ENCODE data around the gene TSPAN15. TPM values are rescaled to one million over a fixed set of nuclear protein-coding genes. Genes with fewer than 3 reads are reported as not detected.

The TSPAN15 gene
- 5.0 TPM for total RNA-seq

DNA sequence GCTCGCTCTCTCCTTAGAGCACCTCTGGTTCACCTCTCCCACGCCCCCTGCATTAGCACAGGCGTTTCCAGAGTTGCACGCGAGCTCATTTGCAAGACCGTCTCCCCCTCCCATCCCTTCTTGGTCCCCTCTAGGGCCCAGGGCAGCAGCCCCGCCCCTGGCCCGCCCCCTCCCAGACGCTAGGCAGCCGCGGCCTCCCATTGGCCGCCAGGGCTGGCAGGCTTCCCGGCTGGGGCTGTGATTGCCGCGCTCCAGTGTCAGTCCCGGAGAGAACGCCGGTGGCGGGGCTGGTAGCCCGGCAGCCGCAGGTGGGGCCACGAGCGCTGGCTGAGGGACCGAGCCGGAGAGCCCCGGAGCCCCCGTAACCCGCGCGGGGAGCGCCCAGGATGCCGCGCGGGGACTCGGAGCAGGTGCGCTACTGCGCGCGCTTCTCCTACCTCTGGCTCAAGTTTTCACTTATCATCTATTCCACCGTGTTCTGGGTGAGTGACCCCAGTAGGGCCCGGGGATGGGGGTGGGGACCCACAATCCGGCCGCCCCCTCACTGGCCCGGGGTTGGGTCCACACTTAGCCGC, at the start of gene TSPAN15:
Gene TSPAN15, plus strand, starts transcription at position 257 of the 575 bp plus-strand sequence. Its CDS starts 130 bp downstream, at position 387.

DNA sequence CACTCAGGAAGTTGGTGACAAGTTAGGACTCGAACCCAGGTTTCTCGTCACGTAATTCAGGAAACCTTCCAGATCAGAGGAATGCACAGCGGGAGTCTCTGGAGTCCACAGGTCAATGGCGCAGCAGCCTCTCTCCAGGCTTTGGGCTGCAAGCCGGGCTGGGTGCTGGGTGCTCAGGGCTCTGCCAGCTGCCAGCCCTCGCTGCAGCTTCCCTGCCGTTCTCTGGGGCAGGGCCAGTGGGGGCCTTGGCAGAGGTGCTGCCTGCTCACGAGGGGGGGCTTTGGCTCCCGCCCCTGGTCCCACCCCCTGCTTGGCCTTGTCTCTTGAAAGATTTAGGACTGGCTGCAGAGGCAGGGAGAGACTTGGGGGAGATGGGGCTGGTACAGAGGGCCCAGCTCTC, 34.6 kb upstream of the TSPAN15 start, which contains the start of gene TACR2:
Gene TACR2, minus strand, starts transcription at position 224 of the 400 bp plus-strand sequence. CDS start 595 bp downstream, outside the sequence.

Other genes starting within 250 kb of the TSPAN15 start
- gene HKDC1, start 231.1 kb upstream of the TSPAN15 start, total RNA-seq, result 3.1 TPM
- gene HK1, start 173.0 kb upstream of the TSPAN15 start, total RNA-seq, result 92.3 TPM
- 1.3 TPM for gene TACR2, start 34.5 kb upstream of the TSPAN15 start, total RNA-seq
- gene NEUROG3, start 122.0 kb downstream of the TSPAN15 start, total RNA-seq, result not detected
- gene FAM241B, start 178.8 kb downstream of the TSPAN15 start, total RNA-seq, result 8.1 TPM